Left ventricle myocardium inferior (tissue), 1 donor: ENCODE results near the gene RFC2. TPM values are rescaled to one million over a fixed set of nuclear protein-coding genes. Genes with fewer than 3 reads are reported as not detected.

ENCODE experiments used
- DNase-seq: peaks from one replicate; pipeline ENCODE4 v3.0.0-alpha.2; 2020
- H3K27ac ChIP-seq: fragments of 200-600 bp; replicated peaks from 2 replicates; pipeline ENCODE4 v1.8.0; 2021
- H3K27me3 ChIP-seq: fragments of 200-600 bp; 2 replicates; pipeline ENCODE4 v1.8.0; 2021; ENCODE audit warnings: low read depth
- H3K36me3 ChIP-seq: fragments of 200-600 bp; 2 replicates; pipeline ENCODE4 v1.8.0; 2021
- H3K4me1 ChIP-seq: fragments of 200-600 bp; 2 replicates; pipeline ENCODE4 v1.8.0; 2021
- H3K4me3 ChIP-seq: fragments of 200-600 bp; 2 replicates; pipeline ENCODE4 v1.8.0; 2021; ENCODE audit warnings: mild to moderate bottlenecking, moderate library complexity
- H3K9me3 ChIP-seq: fragments of 200-600 bp; replicated peaks from 2 replicates; pipeline ENCODE4 v1.8.0; 2021
- CTCF ChIP-seq: fragments of 200-600 bp; IDR thresholded peaks from 2 replicates; pipeline ENCODE4 v1.8.0; 2021; ENCODE audit warnings: antibody characterized with exemption, mild to moderate bottlenecking, borderline replicate concordance
- intact Hi-C: fragments of 100-400 bp; cut with micrococcal nuclease; formaldehyde crosslinking; loops from one replicate; pipeline ENCODE4 v1.11.0; 2022
- total RNA-seq: library from RNA; stranded (reverse); fragmentation: NEBNext Ultra II Directional; extraction: Animal tissue kit (Norgen Biotek cat#: 25700); gene quantifications from one replicate; pipeline ENCODE4 v1.2.1, GENCODE V29; 2021
- donor health status: DM: no; HTN: yes; CAD: no; lungs with severe emphysema.

Gene RFC2
- total RNA-seq, 1 donor from 2014 or later = 8.7 TPM

GRCh38 chr7:74248156-74248555 is 6.0 kb downstream of the RFC2 start:
- H3K27me3 ChIP-seq = no peaks in the 10 kb centered on the region
- H3K36me3 ChIP-seq = peaks cover 77% of the 10 kb centered on the region
- H3K4me1 ChIP-seq = peaks cover 5% of the 10 kb centered on the region
- DNase-seq = no peak
- intact Hi-C loops = no loop called here
- no peak overlapping the region for H3K27ac ChIP-seq
- H3K9me3 ChIP-seq = no peaks in the 10 kb centered on the region
- no peak overlapping the region for H3K4me3 ChIP-seq
- no peak for TF ChIP-seq CTCF

GRCh38 chr7:74246497-74246896 is 7.7 kb downstream of the RFC2 start:
- H3K27me3 ChIP-seq = no peaks in the 10 kb centered on the region
- H3K4me3 ChIP-seq = no peak overlapping the region
- no peak for TF ChIP-seq CTCF
- H3K9me3 ChIP-seq = no peaks in the 10 kb centered on the region
- no peak for DNase-seq
- peaks cover 93% of the 10 kb centered on the region for H3K36me3 ChIP-seq
- H3K27ac ChIP-seq = no peak overlapping the region
- H3K4me1 ChIP-seq = no peaks in the 10 kb centered on the region
- intact Hi-C loops = no loop called here

- Histone ChIP-seq H3K27me3 (no peaks in the 10 kb centered on the region), H3K36me3 (peaks cover 96% of the 10 kb centered on the region), H3K9me3 (no peaks in the 10 kb centered on the region), H3K4me1 (no peaks in the 10 kb centered on the region), H3K4me3 (no peak overlapping the region), H3K27ac (no peak overlapping the region)
- DNase-seq = no peak
- intact Hi-C loops = no loop called here
- TF ChIP-seq CTCF = no peak
Measured at GRCh38 chr7:74242122-74242443, 12.1 kb downstream of the RFC2 start.

- Histone ChIP-seq H3K4me1 (no peaks in the 10 kb centered on the region), H3K27ac (no peak overlapping the region), H3K4me3 (no peak overlapping the region), H3K9me3 (no peaks in the 10 kb centered on the region), H3K36me3 (peaks cover 95% of the 10 kb centered on the region), H3K27me3 (no peaks in the 10 kb centered on the region)
- TF ChIP-seq CTCF = no peak
- intact Hi-C loops = no loop called here
- DNase-seq = no peak
Measured at GRCh38 chr7:74240482-74240881, 13.7 kb downstream of the RFC2 start.

GRCh38 chr7:74236284-74236683 is 17.9 kb downstream of the RFC2 start:
- DNase-seq = no peak
- H3K36me3 ChIP-seq = peaks cover 87% of the 10 kb centered on the region
- no peak for TF ChIP-seq CTCF
- intact Hi-C loops = no loop called here
- H3K9me3 ChIP-seq = no peaks in the 10 kb centered on the region
- H3K27me3 ChIP-seq = no peaks in the 10 kb centered on the region
- H3K4me1 ChIP-seq = no peaks in the 10 kb centered on the region
- H3K27ac ChIP-seq = no peak overlapping the region
- no peak overlapping the region for H3K4me3 ChIP-seq
